HepG2 (cell line): ENCODE measurements around the gene AK4. TPM values are rescaled to one million over a fixed set of nuclear protein-coding genes. Genes with fewer than 3 reads are reported as not detected.
A peak's percentile ranks its signal among the peaks of the same experiment; 100 is the strongest.

ENCODE experiments used
- EP300 ChIP-seq, 3 experiments: sonication (generic) in 1 of 3; formaldehyde crosslinking in 1 of 3; IDR thresholded peaks; 2 replicates each; pipeline versions ENCODE4 v1.5.1 to v1.6.1; 2011 to 2020; ENCODE audit warnings: low read depth in 2 of 3, low read length in 2 of 3, borderline replicate concordance in 1 of 3, improper control_type of control experiment in 1 of 3, mild to moderate bottlenecking in 1 of 3, missing genetic modification reagents in 1 of 3, moderate library complexity in 1 of 3
- HNRNPUL1 ChIP-seq: fragments of 200-400 bp; formaldehyde crosslinking; IDR thresholded peaks from 2 replicates; pipeline ENCODE4 v1.6.1; 2017; ENCODE audit warnings: low read depth, mild to moderate bottlenecking, low read length, moderate library complexity
- HOXA3 ChIP-seq: sonication (generic); formaldehyde crosslinking; IDR thresholded peaks from 2 replicates; pipeline ENCODE4 v1.5.0; 2020; ENCODE audit warnings: missing genetic modification reagents
- NFKB2 ChIP-seq: sonication (generic); formaldehyde crosslinking; IDR thresholded peaks from 2 replicates; pipeline ENCODE4 v1.4.0; 2020; ENCODE audit warnings: missing genetic modification reagents, borderline replicate concordance
- YEATS4 ChIP-seq: sonication (generic); formaldehyde crosslinking; IDR thresholded peaks from 2 replicates; pipeline ENCODE4 v1.4.0; 2020; ENCODE audit warnings: missing genetic modification reagents, borderline replicate concordance
- ZKSCAN8 ChIP-seq: IDR thresholded peaks from 2 replicates; pipeline ENCODE4 v1.6.1; 2016; ENCODE audit warnings: borderline replicate concordance, missing genetic modification reagents, missing compliant biosample characterization
- ZNF672 ChIP-seq: sonication (generic); formaldehyde crosslinking; IDR thresholded peaks from 2 replicates; pipeline ENCODE4 v1.8.1; 2022; ENCODE audit warnings: missing genetic modification reagents
- ZNF720 ChIP-seq: sonication (generic); formaldehyde crosslinking; IDR thresholded peaks from 2 replicates; pipeline ENCODE4 v1.4.0; 2020; ENCODE audit warnings: missing genetic modification reagents
- ZNF777 ChIP-seq: sonication (generic); formaldehyde crosslinking; IDR thresholded peaks from 2 replicates; pipeline ENCODE4 v1.4.0; 2020; ENCODE audit warnings: missing genetic modification reagents
- polyA plus RNA-seq, 8 experiments: library from polyadenylated mRNA; depleted of rRNA in 3 of 8; stranded (reverse) in 7 of 8; unstranded in 1 of 8; fragments of >200 nt; fragmentation: Illumina TruSeq in 4 of 8; extraction: Trizol in 4 of 8; gene quantifications; 2 replicates each; pipeline versions ENCODE4 v1.2.1 to v1.2.3, GENCODE V29; 2011 to 2016; ENCODE audit warnings: low read depth in 4 of 8, missing spikeins in 1 of 8, mixed read lengths in 1 of 8; ENCODE audit not compliant: insufficient read depth in 1 of 8
- total RNA-seq, 5 experiments: library from RNA; depleted of rRNA; stranded (reverse); fragments of >200 nt; fragmentation: Illumina TruSeq; extraction: Trizol; gene quantifications; 2 replicates each; pipeline ENCODE4 v1.2.3, GENCODE V29; 2016; ENCODE audit warnings: low read depth in 1 of 5
- TF ChIP-seq, protein P1 (sequence below): IDR thresholded peaks from 2 replicates; pipeline ENCODE4 v1.6.1; 2016; ENCODE audit warnings: missing biosample characterization, missing genetic modification reagents, low read depth
- TF ChIP-seq, protein P2 (sequence below): sonication (generic); formaldehyde crosslinking; conservative IDR thresholded peaks from 2 replicates; pipeline ENCODE4 v1.8.1; 2023; ENCODE audit warnings: missing genetic modification reagents
- TF ChIP-seq, protein P3 (sequence below): sonication (generic); formaldehyde crosslinking; IDR thresholded peaks from 2 replicates; pipeline ENCODE4 v1.9.0; 2021; ENCODE audit warnings: missing genetic modification reagents, borderline replicate concordance
- TF ChIP-seq, protein P4 (sequence below), 2 experiments: sonication (generic) in 1 of 2; formaldehyde crosslinking in 1 of 2; IDR thresholded peaks; 2 replicates each; pipeline versions ENCODE4 v1.5.1 to v1.6.1; 2011 to 2020; ENCODE audit warnings: borderline replicate concordance in 1 of 2, low read depth in 1 of 2, low read length in 1 of 2, mild to moderate bottlenecking in 1 of 2, missing genetic modification reagents in 1 of 2, moderate library complexity in 1 of 2
- TF ChIP-seq, protein P5 (sequence below): sonication (generic); formaldehyde crosslinking; conservative IDR thresholded peaks from 2 replicates; pipeline ENCODE4 v1.8.0; 2022; ENCODE audit warnings: mild to moderate bottlenecking, moderate library complexity, missing genetic modification reagents
- TF ChIP-seq, protein P6 (sequence below): fragments of 450-650 bp; IDR thresholded peaks from 2 replicates; pipeline ENCODE4 v1.6.1; 2016

The AK4 gene
- total and polyA plus RNA-seq, 2 of the 13 experiments (the other 11 are each of a cell fraction or from before 2014, with no cell fraction given), result 110 to 160 TPM

DNA sequence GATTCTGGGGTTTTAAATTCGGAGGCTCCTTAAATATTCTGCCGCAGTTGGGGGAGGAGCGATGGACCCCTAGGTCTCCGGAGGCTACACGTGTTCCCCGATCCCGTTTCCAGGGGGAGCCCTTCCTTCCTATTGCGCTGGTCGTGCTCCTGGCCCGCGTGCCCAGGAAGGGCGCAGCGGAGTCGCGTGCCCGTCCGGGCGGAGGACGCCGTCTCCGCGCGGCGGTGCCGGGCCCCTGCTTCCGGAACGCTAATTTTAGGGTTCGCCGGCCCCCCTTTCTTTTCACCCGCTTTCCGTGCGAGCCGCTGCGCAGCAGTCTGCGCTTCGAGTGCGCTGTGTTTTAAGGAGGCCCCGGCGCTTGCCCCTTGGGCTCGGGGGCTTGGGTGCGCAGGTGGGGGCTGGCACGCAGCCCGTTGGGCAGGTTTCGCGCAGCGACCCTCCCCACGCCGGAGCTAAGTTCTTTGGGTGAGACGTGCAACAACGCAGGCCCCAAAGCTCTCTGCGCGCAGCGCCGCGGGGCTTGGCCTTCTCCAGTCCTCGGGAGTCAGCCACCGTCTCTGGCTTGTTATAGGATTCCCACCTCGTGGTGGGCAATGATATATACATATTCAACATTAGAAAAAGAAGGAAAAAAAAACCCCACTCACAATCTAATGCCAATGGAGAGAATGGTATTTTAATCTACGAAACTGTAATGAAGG is 117.8 kb downstream of the AK4 start (continued):
- TF ChIP-seq, protein P1, sequence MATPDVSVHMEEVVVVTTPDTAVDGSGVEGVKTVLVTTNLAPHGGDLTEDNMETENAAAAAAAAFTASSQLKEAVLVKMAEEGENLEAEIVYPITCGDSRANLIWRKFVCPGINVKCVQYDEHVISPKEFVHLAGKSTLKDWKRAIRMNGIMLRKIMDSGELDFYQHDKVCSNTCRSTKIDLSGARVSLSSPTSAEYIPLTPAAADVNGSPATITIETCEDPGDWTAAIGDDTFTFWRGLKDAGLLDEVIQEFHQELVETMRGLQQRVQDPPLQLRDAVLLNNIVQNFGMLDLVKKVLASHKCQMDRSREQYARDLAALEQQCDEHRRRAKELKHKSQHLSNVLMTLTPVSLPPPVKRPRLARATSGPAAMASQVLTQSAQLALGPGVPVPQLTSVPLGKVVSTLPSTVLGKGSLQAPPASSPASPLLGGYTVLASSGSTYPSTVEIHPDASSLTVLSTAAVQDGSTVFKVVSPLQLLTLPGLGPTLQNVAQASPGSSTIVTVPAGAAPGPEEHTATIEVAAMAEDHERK, result no peak
- peak; percentile 68; the same call in 1 of the 2 replicates for TF ChIP-seq NFKB2 (CRISPR knock-in tag)
- TF ChIP-seq, protein P2, sequence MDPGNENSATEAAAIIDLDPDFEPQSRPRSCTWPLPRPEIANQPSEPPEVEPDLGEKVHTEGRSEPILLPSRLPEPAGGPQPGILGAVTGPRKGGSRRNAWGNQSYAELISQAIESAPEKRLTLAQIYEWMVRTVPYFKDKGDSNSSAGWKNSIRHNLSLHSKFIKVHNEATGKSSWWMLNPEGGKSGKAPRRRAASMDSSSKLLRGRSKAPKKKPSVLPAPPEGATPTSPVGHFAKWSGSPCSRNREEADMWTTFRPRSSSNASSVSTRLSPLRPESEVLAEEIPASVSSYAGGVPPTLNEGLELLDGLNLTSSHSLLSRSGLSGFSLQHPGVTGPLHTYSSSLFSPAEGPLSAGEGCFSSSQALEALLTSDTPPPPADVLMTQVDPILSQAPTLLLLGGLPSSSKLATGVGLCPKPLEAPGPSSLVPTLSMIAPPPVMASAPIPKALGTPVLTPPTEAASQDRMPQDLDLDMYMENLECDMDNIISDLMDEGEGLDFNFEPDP, result 0 out of 2 replicates have a peak, but pooled peaks have one; percentile 79
- no peak for TF ChIP-seq ZNF720 (CRISPR knock-in tag)
- no peak for TF ChIP-seq ZNF672
- TF ChIP-seq, protein P3, sequence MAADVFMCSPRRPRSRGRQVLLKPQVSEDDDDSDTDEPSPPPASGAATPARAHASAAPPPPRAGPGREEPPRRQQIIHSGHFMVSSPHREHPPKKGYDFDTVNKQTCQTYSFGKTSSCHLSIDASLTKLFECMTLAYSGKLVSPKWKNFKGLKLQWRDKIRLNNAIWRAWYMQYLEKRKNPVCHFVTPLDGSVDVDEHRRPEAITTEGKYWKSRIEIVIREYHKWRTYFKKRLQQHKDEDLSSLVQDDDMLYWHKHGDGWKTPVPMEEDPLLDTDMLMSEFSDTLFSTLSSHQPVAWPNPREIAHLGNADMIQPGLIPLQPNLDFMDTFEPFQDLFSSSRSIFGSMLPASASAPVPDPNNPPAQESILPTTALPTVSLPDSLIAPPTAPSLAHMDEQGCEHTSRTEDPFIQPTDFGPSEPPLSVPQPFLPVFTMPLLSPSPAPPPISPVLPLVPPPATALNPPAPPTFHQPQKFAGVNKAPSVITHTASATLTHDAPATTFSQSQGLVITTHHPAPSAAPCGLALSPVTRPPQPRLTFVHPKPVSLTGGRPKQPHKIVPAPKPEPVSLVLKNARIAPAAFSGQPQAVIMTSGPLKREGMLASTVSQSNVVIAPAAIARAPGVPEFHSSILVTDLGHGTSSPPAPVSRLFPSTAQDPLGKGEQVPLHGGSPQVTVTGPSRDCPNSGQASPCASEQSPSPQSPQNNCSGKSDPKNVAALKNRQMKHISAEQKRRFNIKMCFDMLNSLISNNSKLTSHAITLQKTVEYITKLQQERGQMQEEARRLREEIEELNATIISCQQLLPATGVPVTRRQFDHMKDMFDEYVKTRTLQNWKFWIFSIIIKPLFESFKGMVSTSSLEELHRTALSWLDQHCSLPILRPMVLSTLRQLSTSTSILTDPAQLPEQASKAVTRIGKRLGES (CRISPR knock-in tag), result no peak
- TF ChIP-seq, protein P4, sequence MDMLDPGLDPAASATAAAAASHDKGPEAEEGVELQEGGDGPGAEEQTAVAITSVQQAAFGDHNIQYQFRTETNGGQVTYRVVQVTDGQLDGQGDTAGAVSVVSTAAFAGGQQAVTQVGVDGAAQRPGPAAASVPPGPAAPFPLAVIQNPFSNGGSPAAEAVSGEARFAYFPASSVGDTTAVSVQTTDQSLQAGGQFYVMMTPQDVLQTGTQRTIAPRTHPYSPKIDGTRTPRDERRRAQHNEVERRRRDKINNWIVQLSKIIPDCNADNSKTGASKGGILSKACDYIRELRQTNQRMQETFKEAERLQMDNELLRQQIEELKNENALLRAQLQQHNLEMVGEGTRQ (IDR thresholded peaks at IDR 0.05; ENCODE audit: low read depth, low read length), result no peak
- TF ChIP-seq, protein P4 (CRISPR knock-in tag; IDR thresholded peaks at IDR 0.05; ENCODE audit: borderline replicate concordance), result peak; percentile 40; the same call in 1 of the 2 replicates
- no peak for TF ChIP-seq ZKSCAN8 (CRISPR knock-in tag)
- no peak for TF ChIP-seq HNRNPUL1
- TF ChIP-seq, protein P5, sequence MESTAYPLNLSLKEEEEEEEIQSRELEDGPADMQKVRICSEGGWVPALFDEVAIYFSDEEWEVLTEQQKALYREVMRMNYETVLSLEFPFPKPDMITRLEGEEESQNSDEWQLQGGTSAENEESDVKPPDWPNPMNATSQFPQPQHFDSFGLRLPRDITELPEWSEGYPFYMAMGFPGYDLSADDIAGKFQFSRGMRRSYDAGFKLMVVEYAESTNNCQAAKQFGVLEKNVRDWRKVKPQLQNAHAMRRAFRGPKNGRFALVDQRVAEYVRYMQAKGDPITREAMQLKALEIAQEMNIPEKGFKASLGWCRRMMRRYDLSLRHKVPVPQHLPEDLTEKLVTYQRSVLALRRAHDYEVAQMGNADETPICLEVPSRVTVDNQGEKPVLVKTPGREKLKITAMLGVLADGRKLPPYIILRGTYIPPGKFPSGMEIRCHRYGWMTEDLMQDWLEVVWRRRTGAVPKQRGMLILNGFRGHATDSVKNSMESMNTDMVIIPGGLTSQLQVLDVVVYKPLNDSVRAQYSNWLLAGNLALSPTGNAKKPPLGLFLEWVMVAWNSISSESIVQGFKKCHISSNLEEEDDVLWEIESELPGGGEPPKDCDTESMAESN (CRISPR knock-in tag), result peak; percentile 83
- TF ChIP-seq YEATS4, result peak; percentile 47; the same call in 1 of the 2 replicates
- peak; percentile 74 for TF ChIP-seq ZNF777
- TF ChIP-seq, protein P6, sequence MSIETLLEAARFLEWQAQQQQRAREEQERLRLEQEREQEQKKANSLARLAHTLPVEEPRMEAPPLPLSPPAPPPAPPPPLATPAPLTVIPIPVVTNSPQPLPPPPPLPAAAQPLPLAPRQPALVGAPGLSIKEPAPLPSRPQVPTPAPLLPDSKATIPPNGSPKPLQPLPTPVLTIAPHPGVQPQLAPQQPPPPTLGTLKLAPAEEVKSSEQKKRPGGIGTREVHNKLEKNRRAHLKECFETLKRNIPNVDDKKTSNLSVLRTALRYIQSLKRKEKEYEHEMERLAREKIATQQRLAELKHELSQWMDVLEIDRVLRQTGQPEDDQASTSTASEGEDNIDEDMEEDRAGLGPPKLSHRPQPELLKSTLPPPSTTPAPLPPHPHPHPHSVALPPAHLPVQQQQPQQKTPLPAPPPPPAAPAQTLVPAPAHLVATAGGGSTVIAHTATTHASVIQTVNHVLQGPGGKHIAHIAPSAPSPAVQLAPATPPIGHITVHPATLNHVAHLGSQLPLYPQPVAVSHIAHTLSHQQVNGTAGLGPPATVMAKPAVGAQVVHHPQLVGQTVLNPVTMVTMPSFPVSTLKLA, result no peak
- TF ChIP-seq HOXA3 (CRISPR knock-in tag), result peak; percentile 47
- no peak for TF ChIP-seq EP300 (IDR thresholded peaks at IDR 0.05; ENCODE audit: low read depth in 2 of 2, low read length in 2 of 2)
- no peak for TF ChIP-seq EP300 (CRISPR knock-in tag; IDR thresholded peaks at IDR 0.05; ENCODE audit: borderline replicate concordance)
